ENCODE data around the gene BHLHA15.

Gene BHLHA15

DNA sequence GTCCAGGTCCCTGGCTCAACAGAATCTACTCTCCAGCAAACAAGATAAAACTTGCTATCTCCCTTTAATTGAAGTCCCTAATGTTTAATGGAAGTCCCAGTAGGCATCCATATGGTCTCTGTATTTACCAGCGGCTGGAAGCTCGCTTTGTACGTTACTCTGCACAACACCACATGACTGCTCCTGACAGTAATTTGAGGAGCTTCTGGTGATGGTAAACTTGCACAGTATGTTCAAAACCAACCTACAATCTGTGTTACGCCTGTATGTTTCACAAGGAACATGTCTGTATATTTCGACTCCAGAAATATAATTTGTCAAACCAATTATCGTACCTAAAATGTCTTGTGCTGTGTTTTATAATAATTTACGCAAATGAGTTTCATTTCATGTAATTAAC is 45.2 kb downstream of the BHLHA15 start:
- TF ChIP-seq, protein P1, sequence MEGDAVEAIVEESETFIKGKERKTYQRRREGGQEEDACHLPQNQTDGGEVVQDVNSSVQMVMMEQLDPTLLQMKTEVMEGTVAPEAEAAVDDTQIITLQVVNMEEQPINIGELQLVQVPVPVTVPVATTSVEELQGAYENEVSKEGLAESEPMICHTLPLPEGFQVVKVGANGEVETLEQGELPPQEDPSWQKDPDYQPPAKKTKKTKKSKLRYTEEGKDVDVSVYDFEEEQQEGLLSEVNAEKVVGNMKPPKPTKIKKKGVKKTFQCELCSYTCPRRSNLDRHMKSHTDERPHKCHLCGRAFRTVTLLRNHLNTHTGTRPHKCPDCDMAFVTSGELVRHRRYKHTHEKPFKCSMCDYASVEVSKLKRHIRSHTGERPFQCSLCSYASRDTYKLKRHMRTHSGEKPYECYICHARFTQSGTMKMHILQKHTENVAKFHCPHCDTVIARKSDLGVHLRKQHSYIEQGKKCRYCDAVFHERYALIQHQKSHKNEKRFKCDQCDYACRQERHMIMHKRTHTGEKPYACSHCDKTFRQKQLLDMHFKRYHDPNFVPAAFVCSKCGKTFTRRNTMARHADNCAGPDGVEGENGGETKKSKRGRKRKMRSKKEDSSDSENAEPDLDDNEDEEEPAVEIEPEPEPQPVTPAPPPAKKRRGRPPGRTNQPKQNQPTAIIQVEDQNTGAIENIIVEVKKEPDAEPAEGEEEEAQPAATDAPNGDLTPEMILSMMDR (conservative IDR thresholded peaks at IDR 0.05; ENCODE audit: low read depth, low read length), result no peak
- DNase-seq (ENCODE audit: low read depth), result no peak
- H3K4me3 ChIP-seq (ENCODE audit: low read depth, low read length), result no peak overlapping the region

DNA sequence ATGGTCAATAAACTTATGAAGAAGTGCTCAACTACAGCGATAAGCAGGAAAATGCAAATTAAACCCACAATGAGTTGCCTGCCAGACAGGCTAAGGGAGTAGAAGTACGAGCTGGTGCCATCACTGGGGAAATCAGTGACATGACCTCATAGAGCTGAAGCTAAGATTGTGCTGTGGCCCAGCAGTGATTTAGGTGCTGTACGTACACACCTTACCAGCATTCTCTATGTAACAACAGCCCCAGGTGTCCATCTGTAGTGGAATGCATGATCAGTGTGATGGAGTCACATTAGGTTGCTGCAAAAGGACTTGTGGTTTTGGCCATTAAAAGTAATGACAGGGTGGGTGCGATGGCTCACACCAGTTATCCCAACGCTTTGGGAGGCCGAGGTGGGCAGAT is 46.5 kb downstream of the BHLHA15 start:
- TF ChIP-seq, protein P1 (conservative IDR thresholded peaks at IDR 0.05; ENCODE audit: low read depth, low read length), result no peak
- H3K4me3 ChIP-seq (ENCODE audit: low read depth, low read length), result no peak overlapping the region
- no peak for DNase-seq (ENCODE audit: low read depth)

All from choroid plexus epithelial cell (primary cell).